ENCODE results near the gene ZSCAN31. TPM values are rescaled to one million over a fixed set of nuclear protein-coding genes. Genes with fewer than 3 reads are reported as not detected.

ZSCAN31 gene
- total and polyA plus RNA-seq, 10 of the 15 experiments (the other 5 are each of a cell fraction or from before 2014, with no cell fraction given), result 1.6 to 5.2 (median 2.9) TPM

- TF ChIP-seq ZBTB40 (IDR thresholded peaks at IDR 0.05; ENCODE audit: borderline replicate concordance) (peak; percentile 61; the same call in 1 of the 2 replicates), ASH2L (IDR thresholded peaks at IDR 0.05; ENCODE audit: borderline replicate concordance, low read depth) (0 out of 2 replicates have a peak, but pooled peaks have one; percentile 40), MAX (IDR thresholded peaks at IDR 0.05; ENCODE audit: low read depth, low read length) (peak; percentile 62), SRF (IDR thresholded peaks at IDR 0.05; ENCODE audit: low read depth in 2 of 2, low read length in 2 of 2) (no peak), GATAD2B (conservative IDR thresholded peaks at IDR 0.05; ENCODE audit: low read depth) (peak; percentile 63; the same call in 1 of the 2 replicates), CHD1 (IDR thresholded peaks at IDR 0.05; ENCODE audit: low read depth, low read length) (no peak), NRF1 (conservative IDR thresholded peaks at IDR 0.05; ENCODE audit: low read depth, low read length) (peak; percentile 27; the same call in 1 of the 2 replicates), ZNF622 (IDR thresholded peaks at IDR 0.05) (no peak), LARP7 (IDR thresholded peaks at IDR 0.05) (peak; percentile 40; the same call in 1 of the 2 replicates), TCF3 (IDR thresholded peaks at IDR 0.05; ENCODE audit: borderline replicate concordance, insufficient read depth, low read depth, low read length) (peak; percentile 84), FOS (IDR thresholded peaks at IDR 0.05; ENCODE audit: borderline replicate concordance, extremely low read depth, insufficient read length) (peak; percentile 33), HDAC6 (IDR thresholded peaks at IDR 0.05; ENCODE audit: unreplicated experiment) (no peak), FOXM1 (IDR thresholded peaks at IDR 0.05; ENCODE audit: low read depth, low read length) (no peak), ZNF687 (IDR thresholded peaks at IDR 0.05) (0 out of 2 replicates have a peak, but pooled peaks have one; percentile 34), PAX5 (IDR thresholded peaks at IDR 0.05; ENCODE audit: borderline replicate concordance, low read depth, low read length) (peak; percentile 71; the same call in 1 of the 2 replicates)
- TF ChIP-seq, protein P1, sequence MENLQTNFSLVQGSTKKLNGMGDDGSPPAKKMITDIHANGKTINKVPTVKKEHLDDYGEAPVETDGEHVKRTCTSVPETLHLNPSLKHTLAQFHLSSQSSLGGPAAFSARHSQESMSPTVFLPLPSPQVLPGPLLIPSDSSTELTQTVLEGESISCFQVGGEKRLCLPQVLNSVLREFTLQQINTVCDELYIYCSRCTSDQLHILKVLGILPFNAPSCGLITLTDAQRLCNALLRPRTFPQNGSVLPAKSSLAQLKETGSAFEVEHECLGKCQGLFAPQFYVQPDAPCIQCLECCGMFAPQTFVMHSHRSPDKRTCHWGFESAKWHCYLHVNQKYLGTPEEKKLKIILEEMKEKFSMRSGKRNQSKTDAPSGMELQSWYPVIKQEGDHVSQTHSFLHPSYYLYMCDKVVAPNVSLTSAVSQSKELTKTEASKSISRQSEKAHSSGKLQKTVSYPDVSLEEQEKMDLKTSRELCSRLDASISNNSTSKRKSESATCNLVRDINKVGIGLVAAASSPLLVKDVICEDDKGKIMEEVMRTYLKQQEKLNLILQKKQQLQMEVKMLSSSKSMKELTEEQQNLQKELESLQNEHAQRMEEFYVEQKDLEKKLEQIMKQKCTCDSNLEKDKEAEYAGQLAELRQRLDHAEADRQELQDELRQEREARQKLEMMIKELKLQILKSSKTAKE (IDR thresholded peaks at IDR 0.05; ENCODE audit: low read depth, poor library complexity, severe bottlenecking), result peak; percentile 36
These were observed at the start of gene ZSCAN31 (continued) for GRCh38 chr6:28335564-28336283.

Data from GM12878 (cell line).